ENCODE data around the gene REC114. TPM values are rescaled to one million over a fixed set of nuclear protein-coding genes. Genes with fewer than 3 reads are reported as not detected.
"Not testable (repeated sequence)": the region's sequence is repeated elsewhere in the genome, so short reads cannot be mapped to it uniquely, and the experiment has no call there.

Gene REC114
- total and polyA plus RNA-seq, 8 donors, result 0.20 to 0.24 TPM; not detected in 6

DNA sequence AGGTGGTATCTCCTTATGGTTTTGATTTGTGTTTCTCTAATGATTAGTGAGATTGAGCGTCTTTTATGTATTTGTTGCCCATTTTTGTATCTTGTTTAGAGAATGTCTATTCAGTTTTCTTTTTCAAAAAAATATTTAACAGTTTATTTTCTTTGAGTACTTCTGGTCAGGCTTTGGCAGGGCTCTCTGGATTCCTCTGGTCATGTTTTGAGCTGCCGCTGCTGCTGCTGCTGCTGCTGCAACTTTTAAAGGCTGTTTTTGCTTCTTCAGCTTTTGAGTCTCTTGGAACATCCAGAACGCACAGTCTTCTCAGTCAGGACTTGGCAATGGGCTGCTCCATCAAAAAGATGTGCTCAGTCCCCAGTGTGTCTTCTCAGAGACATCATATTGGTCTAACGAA, 40.1 kb downstream of the REC114 start:
- DNase-seq (no peak), ATAC-seq (peak; percentile 24)
- Histone ChIP-seq H3K4me1 (peaks cover 0 to 9% of the 10 kb centered on the region in 2 donors), H3K27me3 (no peaks in the 10 kb centered on the region), H3K9me3 (no peaks in the 10 kb centered on the region), H3K36me3 (no peaks in the 10 kb centered on the region), H3K27ac (no peak overlapping the region), H3K4me3 (no peak overlapping the region)
- intact Hi-C loops (cut with DNase I), result no loop called here
- TF ChIP-seq, protein P1, sequence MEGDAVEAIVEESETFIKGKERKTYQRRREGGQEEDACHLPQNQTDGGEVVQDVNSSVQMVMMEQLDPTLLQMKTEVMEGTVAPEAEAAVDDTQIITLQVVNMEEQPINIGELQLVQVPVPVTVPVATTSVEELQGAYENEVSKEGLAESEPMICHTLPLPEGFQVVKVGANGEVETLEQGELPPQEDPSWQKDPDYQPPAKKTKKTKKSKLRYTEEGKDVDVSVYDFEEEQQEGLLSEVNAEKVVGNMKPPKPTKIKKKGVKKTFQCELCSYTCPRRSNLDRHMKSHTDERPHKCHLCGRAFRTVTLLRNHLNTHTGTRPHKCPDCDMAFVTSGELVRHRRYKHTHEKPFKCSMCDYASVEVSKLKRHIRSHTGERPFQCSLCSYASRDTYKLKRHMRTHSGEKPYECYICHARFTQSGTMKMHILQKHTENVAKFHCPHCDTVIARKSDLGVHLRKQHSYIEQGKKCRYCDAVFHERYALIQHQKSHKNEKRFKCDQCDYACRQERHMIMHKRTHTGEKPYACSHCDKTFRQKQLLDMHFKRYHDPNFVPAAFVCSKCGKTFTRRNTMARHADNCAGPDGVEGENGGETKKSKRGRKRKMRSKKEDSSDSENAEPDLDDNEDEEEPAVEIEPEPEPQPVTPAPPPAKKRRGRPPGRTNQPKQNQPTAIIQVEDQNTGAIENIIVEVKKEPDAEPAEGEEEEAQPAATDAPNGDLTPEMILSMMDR (IDR thresholded peaks at IDR 0.05), result no peak

DNA sequence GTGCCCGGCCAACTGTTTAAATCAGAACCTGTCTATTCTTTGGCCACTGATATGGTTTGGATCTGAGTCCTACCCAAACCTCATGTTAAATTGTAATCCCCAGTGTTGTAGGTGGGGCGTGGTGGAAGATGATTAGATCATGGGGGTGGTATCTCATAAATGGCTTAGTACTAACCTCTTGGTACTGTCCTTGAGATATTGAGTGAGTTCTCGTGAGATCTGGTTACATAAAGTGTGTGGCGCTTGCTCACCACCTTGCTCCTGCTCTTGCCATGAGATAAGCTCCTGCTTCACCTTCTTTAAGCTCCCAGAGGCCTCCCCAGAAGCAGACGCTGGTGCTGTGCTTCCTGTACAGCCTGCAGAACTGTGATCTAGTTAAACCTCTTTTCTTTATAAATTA, 42.4 kb downstream of the REC114 start:
- no peak overlapping the region for H3K27ac ChIP-seq

DNA sequence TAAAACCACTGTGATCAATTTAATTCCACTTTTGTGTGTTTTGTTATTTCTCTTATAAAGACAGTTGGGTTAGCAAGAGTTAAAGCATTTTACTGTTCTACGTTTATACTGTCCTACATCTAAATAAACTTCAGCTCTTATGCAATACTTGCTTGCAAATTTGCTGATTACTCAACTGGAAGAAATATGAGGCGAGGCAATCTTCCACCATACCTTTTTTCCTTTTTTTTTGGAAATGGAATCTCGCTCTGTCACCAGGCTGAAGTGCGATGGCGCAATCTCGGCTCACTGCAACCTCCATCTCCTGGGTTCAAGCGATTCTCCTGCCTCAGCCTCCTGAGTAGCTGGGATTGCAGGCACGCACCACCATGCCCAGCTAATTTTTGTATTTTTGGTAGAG, 42.9 kb downstream of the REC114 start:
- H3K36me3 ChIP-seq; DNase-seq; H3K27me3 ChIP-seq; intact Hi-C loops (cut with DNase I); H3K4me3 ChIP-seq; H3K27ac ChIP-seq; H3K4me1 ChIP-seq; H3K9me3 ChIP-seq: not testable (repeated sequence)
- peak; percentile 57 for ATAC-seq

More for the DNA sequence above, 42.4 kb downstream of the REC114 start:
- Histone ChIP-seq H3K4me1 (peaks cover 0 to 9% of the 10 kb centered on the region in 2 donors), H3K9me3 (no peaks in the 10 kb centered on the region), H3K4me3 (no peak overlapping the region), H3K36me3 (no peaks in the 10 kb centered on the region), H3K27me3 (no peaks in the 10 kb centered on the region)
- TF ChIP-seq, protein P1 (IDR thresholded peaks at IDR 0.05), result no peak
- DNase-seq, result no peak
- ATAC-seq, result no peak
- intact Hi-C loops (cut with DNase I), result no loop called here

DNA sequence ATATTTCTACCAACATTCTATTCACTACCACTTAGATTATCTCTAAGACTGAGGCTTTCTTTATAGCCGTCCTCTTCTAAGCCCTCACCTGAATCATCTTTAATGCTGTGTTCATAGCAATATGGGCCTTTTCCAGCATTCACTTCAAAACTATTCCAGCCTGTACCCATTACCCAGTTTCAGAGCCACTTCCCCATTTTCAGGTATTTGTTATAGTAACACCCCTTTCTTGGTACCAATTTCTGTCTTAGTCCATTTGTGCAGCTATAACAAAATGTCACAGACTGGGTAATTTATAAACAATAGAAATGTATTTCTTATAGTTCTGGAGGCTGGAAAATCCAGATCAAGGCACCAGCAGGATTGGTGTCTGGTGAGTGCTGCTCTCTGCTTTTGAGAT, 45.7 kb downstream of the REC114 start:
- TF ChIP-seq, protein P1 (IDR thresholded peaks at IDR 0.05), result no peak
- Histone ChIP-seq H3K4me1 (peaks cover 0 to 9% of the 10 kb centered on the region in 2 donors), H3K27me3 (no peaks in the 10 kb centered on the region), H3K27ac (no peak overlapping the region), H3K9me3 (no peaks in the 10 kb centered on the region), H3K4me3 (no peak overlapping the region), H3K36me3 (no peaks in the 10 kb centered on the region)
- ATAC-seq (no peak), DNase-seq (no peak)
- intact Hi-C loops (cut with DNase I), result no loop called here

DNA sequence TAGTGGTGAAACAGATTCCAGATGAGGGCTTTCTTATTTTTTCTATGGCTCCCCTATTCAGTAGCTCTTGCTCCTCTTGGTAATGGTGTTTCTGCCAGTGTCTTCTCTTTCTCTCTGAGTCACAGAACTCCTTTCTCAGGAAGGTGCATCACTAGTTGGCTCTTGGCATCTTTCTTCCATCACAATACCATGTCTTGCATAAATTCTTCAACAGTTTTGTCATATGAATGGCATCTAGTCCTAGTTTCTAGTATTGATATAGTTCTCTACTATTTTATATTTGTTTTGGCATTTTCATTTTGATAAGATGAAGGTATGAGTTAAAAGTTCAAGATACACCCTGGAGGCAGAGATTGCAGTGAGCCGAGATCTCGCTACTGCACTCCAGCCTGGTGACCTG, 51.0 kb downstream of the REC114 start:
- TF ChIP-seq, protein P1 (IDR thresholded peaks at IDR 0.05), result no peak
- no peaks in the 10 kb centered on the region for H3K4me1 ChIP-seq
- no peak overlapping the region for H3K27ac ChIP-seq
- ATAC-seq (no peak), DNase-seq (no peak)
- no peaks in the 10 kb centered on the region for H3K27me3 ChIP-seq
- H3K9me3 ChIP-seq, result no peaks in the 10 kb centered on the region
- H3K36me3 ChIP-seq, result no peaks in the 10 kb centered on the region
- H3K4me3 ChIP-seq, result no peak overlapping the region
- intact Hi-C loops (cut with DNase I), result no loop called here

DNA sequence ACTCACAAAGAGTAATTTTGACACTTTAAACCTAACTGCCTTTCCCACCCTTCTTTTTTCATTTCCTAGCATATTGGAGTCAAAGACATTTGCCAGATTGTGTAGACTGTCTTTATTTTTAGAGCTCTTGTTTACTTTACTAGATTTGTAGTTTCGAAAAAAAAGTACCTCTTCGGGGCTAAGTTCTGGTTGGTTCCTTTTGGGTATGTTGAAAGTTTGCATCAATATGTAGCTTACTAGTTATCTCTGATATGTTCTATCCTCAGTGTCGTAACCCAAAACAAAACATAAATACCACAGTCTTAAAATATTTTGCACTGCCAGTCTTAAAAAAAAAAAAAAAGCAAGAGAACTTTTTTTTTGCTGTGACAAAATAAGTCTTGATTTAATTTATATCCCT, 52.2 kb downstream of the REC114 start:
- no peaks in the 10 kb centered on the region for H3K4me1 ChIP-seq
- intact Hi-C loops (cut with DNase I), result no loop called here
- H3K27me3 ChIP-seq, result no peaks in the 10 kb centered on the region
- H3K4me3 ChIP-seq, result no peak overlapping the region
- H3K27ac ChIP-seq, result no peak overlapping the region
- ATAC-seq (no peak), DNase-seq (no peak)
- TF ChIP-seq, protein P1 (IDR thresholded peaks at IDR 0.05), result no peak
- H3K36me3 ChIP-seq, result no peaks in the 10 kb centered on the region
- no peaks in the 10 kb centered on the region for H3K9me3 ChIP-seq
